H1 (cell line): ENCODE data around the gene MRPL32. TPM values are rescaled to one million over a fixed set of nuclear protein-coding genes. Genes with fewer than 3 reads are reported as not detected.

ENCODE experiments used
- CTCF ChIA-PET: fragments of 300-600 bp; sonication (Branson Sonifier 250); formaldehyde crosslinking; loops from one replicate; lab custom pipeline; 2021; ENCODE audit not compliant: partially characterized antibody; lab: Charles Lee
- POLR2A ChIA-PET: fragments of 300-600 bp; sonication (Branson Sonifier 250); formaldehyde crosslinking; loops from one replicate; lab custom pipeline; 2021; ENCODE audit warnings: inconsistent platforms; ENCODE audit not compliant: partially characterized antibody; lab: Charles Lee
- DNase-seq, 2 experiments: peaks; one replicate each; pipeline versions ENCODE4 v3.0.0 to v3.0.0-alpha.2; 2010 to 2022; ENCODE audit warnings: low spot score in 2 of 2, low read depth in 1 of 2, mixed read lengths in 1 of 2
- FAIRE-seq: peaks from 2 replicates; lab custom pipeline; 2011; peaks lifted over from hg19 to GRCh38; lab: Jason Lieb, UNC
- H2AFZ ChIP-seq: 2 replicates; pipeline ENCODE4 v1.8.1; 2012; ENCODE audit warnings: low read length, inconsistent platforms
- H2AK5ac ChIP-seq: 2 replicates; pipeline ENCODE4 v1.6.1; 2013; ENCODE audit warnings: low read depth, low read length
- H2BK120ac ChIP-seq: replicated peaks from 2 replicates; pipeline ENCODE3; 2013; ENCODE audit warnings: low read depth, low read length, inconsistent platforms
- H2BK12ac ChIP-seq: 2 replicates; pipeline ENCODE4 v1.6.1; 2013; ENCODE audit warnings: low read depth, low read length
- H2BK15ac ChIP-seq: 2 replicates; pipeline ENCODE4 v1.6.1; 2013; ENCODE audit warnings: low read length
- H2BK20ac ChIP-seq: 2 replicates; pipeline ENCODE4 v1.6.1; 2013; ENCODE audit warnings: low read length
- H2BK5ac ChIP-seq: 2 replicates; pipeline ENCODE4 v1.6.1; 2013; ENCODE audit warnings: low read depth, low read length
- H3K14ac ChIP-seq: 2 replicates; pipeline ENCODE4 v1.6.1; 2013; ENCODE audit warnings: inconsistent platforms; ENCODE audit not compliant: insufficient read length
- H3K18ac ChIP-seq: 2 replicates; pipeline ENCODE4 v1.6.1; 2013; ENCODE audit warnings: low read length; ENCODE audit errors: extremely low read depth
- H3K23ac ChIP-seq: 2 replicates; pipeline ENCODE4 v1.6.1; 2013; ENCODE audit warnings: inconsistent platforms; ENCODE audit not compliant: insufficient read length
- H3K23me2 ChIP-seq: 2 replicates; pipeline ENCODE4 v1.6.1; 2013; ENCODE audit warnings: low read depth, low read length
- H3K27ac ChIP-seq: 2 replicates; pipeline ENCODE4 v1.6.1; 2011; ENCODE audit warnings: low read depth, low read length, inconsistent platforms
- H3K27me3 ChIP-seq, 4 experiments: replicated peaks in 1 of 4; 1 replicate in 1 of 4; 2 replicates in 3 of 4; pipeline versions ENCODE4 v1.6.1 to v1.8.1; 2011 to 2013; ENCODE audit warnings: low read length in 3 of 4, mild to moderate bottlenecking in 3 of 4, inconsistent platforms in 2 of 4, mixed read lengths in 2 of 4, moderate library complexity in 1 of 4; ENCODE audit not compliant: control insufficient read depth in 3 of 4, insufficient read depth in 3 of 4; ENCODE audit errors: extremely low read depth in 1 of 4
- H3K36me3 ChIP-seq, 4 experiments: 2 replicates each; pipeline versions ENCODE4 v1.6.1 to v1.8.1; 2011 to 2013; ENCODE audit warnings: mild to moderate bottlenecking in 4 of 4, low read length in 3 of 4, moderate library complexity in 2 of 4, control low read depth in 1 of 4, inconsistent platforms in 1 of 4; ENCODE audit not compliant: insufficient read depth in 4 of 4, control insufficient read depth in 2 of 4
- H3K4ac ChIP-seq: replicated peaks from 2 replicates; pipeline ENCODE3; 2013; ENCODE audit warnings: low read length, low read depth, mixed read lengths, inconsistent platforms; ENCODE audit not compliant: insufficient read length
- H3K4me1 ChIP-seq, 4 experiments: replicated peaks in 1 of 4; 1 replicate in 1 of 4; 2 replicates in 3 of 4; pipeline versions ENCODE4 v1.6.1 to v1.8.1; 2011 to 2013; ENCODE audit warnings: low read length in 3 of 4, inconsistent platforms in 2 of 4, mixed read lengths in 1 of 4; ENCODE audit not compliant: insufficient read depth in 4 of 4, control insufficient read depth in 3 of 4
- H3K4me2 ChIP-seq, 2 experiments: 2 replicates each; pipeline versions ENCODE4 v1.6.1 to v1.8.1; 2011 to 2013; ENCODE audit warnings: low read depth in 2 of 2, low read length in 2 of 2, control low read depth in 1 of 2, inconsistent platforms in 1 of 2, mild to moderate bottlenecking in 1 of 2; ENCODE audit not compliant: insufficient read depth in 1 of 2
- H3K4me3 ChIP-seq, 4 experiments: fragments of 200-600, 300-600 bp in 1 of 4; sonication (generic), shearing (Covaris generic), sonication (Bioruptor Twin) in 1 of 4; 2 replicates each; pipeline versions ENCODE4 v1.5.1 to v1.8.1; 2011 to 2016; ENCODE audit warnings: low read length in 4 of 4, low read depth in 3 of 4, control low read depth in 2 of 4, inconsistent platforms in 2 of 4, mild to moderate bottlenecking in 2 of 4, mixed read lengths in 1 of 4, moderate library complexity in 1 of 4; ENCODE audit not compliant: insufficient read depth in 2 of 4; ENCODE audit errors: extremely low read depth in 1 of 4
- H3K56ac ChIP-seq: replicated peaks from 2 replicates; pipeline ENCODE3; 2013; ENCODE audit warnings: low read depth, mild to moderate bottlenecking, mixed read lengths, low read length, inconsistent platforms; ENCODE audit not compliant: insufficient read length
- H3K79me1 ChIP-seq: 2 replicates; pipeline ENCODE4 v1.6.1; 2013; ENCODE audit warnings: low read depth, low read length, control low read depth
- H3K79me2 ChIP-seq, 2 experiments: 2 replicates each; pipeline versions ENCODE4 v1.6.1 to v1.8.1; 2012 to 2013; ENCODE audit warnings: low read length in 2 of 2, mild to moderate bottlenecking in 2 of 2, inconsistent platforms in 1 of 2; ENCODE audit not compliant: insufficient read depth in 2 of 2, control insufficient read depth in 1 of 2
- H3K9ac ChIP-seq, 4 experiments: replicated peaks in 1 of 4; 1 replicate in 1 of 4; 2 replicates in 3 of 4; pipeline versions ENCODE4 v1.6.1 to v1.8.1; 2011 to 2013; ENCODE audit warnings: low read depth in 3 of 4, low read length in 3 of 4, control low read depth in 2 of 4, mild to moderate bottlenecking in 2 of 4, moderate library complexity in 2 of 4, inconsistent platforms in 1 of 4; ENCODE audit errors: extremely low read depth in 1 of 4
- H3K9me3 ChIP-seq, 2 experiments: 2 replicates each; pipeline versions ENCODE4 v1.6.1 to v1.8.1; 2012 to 2013; ENCODE audit warnings: mild to moderate bottlenecking in 2 of 2, moderate library complexity in 2 of 2, control low read depth in 1 of 2, inconsistent platforms in 1 of 2, low read depth in 1 of 2, low read length in 1 of 2, mixed read lengths in 1 of 2; ENCODE audit not compliant: insufficient read depth in 2 of 2
- H4K20me1 ChIP-seq, 2 experiments: replicated peaks in 1 of 2; 2 replicates each; pipeline versions ENCODE3 to v1.8.1; 2011 to 2013; ENCODE audit warnings: inconsistent platforms in 2 of 2, low read length in 2 of 2, mild to moderate bottlenecking in 1 of 2; ENCODE audit not compliant: insufficient read depth in 2 of 2, control insufficient read depth in 1 of 2
- H4K5ac ChIP-seq: 2 replicates; pipeline ENCODE4 v1.6.1; 2013; ENCODE audit warnings: low read length, low read depth, mixed read lengths, inconsistent platforms; ENCODE audit not compliant: insufficient read length
- H4K8ac ChIP-seq: 2 replicates; pipeline ENCODE4 v1.8.0; 2013; ENCODE audit warnings: mild to moderate bottlenecking, moderate library complexity, low read length, inconsistent platforms; ENCODE audit not compliant: insufficient read depth; ENCODE audit errors: extremely low read depth
- H4K91ac ChIP-seq: replicated peaks from 2 replicates; pipeline ENCODE3; 2013; ENCODE audit warnings: low read length, mixed read lengths, inconsistent platforms; ENCODE audit not compliant: insufficient read length
- BCL11A ChIP-seq, 2 experiments: IDR thresholded peaks; one replicate each; pipeline ENCODE4 v1.6.1; 2011; ENCODE audit warnings: low read depth in 2 of 2, low read length in 2 of 2, mild to moderate bottlenecking in 2 of 2
- BRCA1 ChIP-seq: IDR thresholded peaks from 2 replicates; pipeline ENCODE4 v1.6.1; 2012; ENCODE audit warnings: low read depth, low read length, improper control_type of control experiment
- CEBPB ChIP-seq: IDR thresholded peaks from 2 replicates; pipeline ENCODE4 v1.6.1; 2012; ENCODE audit warnings: low read depth, low read length
- EGR1 ChIP-seq: IDR thresholded peaks from 2 replicates; pipeline ENCODE4 v1.6.1; 2011; ENCODE audit warnings: low read depth, low read length, borderline replicate concordance
- POLR2A ChIP-seq, 2 experiments: IDR thresholded peaks; 1 replicate in 1 of 2; 2 replicates in 1 of 2; pipeline ENCODE4 v1.6.1; 2011; ENCODE audit warnings: low read depth in 2 of 2, low read length in 2 of 2, mild to moderate bottlenecking in 2 of 2; ENCODE audit errors: control extremely low read depth in 1 of 2
- SIRT6 ChIP-seq: IDR thresholded peaks from one replicate; pipeline ENCODE4 v1.7.1; 2012; ENCODE audit warnings: low read length, inconsistent platforms
- SIX5 ChIP-seq: IDR thresholded peaks from 2 replicates; pipeline ENCODE4 v1.6.1; 2011; ENCODE audit warnings: mild to moderate bottlenecking, low read depth, low read length
- WGBS, 2 experiments: shearing (Covaris generic) in 1 of 2; methylation state at CpG; one replicate each; pipeline versions ENCODE4 v1.1.6 to v1.1.7; 2013 to 2015; ENCODE audit warnings: low lambda C conversion rate in 2 of 2, mixed read lengths in 2 of 2, inconsistent platforms in 1 of 2, low coverage in 1 of 2, missing lambda C conversion rate in 1 of 2; ENCODE audit not compliant: insufficient replicate concordance in 2 of 2, insufficient coverage in 1 of 2, insufficient read length in 1 of 2; ENCODE audit errors: extremely low coverage in 1 of 2, missing lambda C conversion rate in 1 of 2; 5-methylcytosine and 5-hydroxymethylcytosine counted together
- polyA plus RNA-seq, 7 experiments: library from polyadenylated mRNA; depleted of rRNA in 3 of 7; stranded (reverse) in 5 of 7; unstranded in 2 of 7; fragments of >200 nt in 5 of 7; fragments of 200-250 nt in 2 of 7; gene quantifications; 1 replicate in 5 of 7; 2 replicates in 1 of 7; 4 replicates in 1 of 7; pipeline versions ENCODE4 v1.2.1 to v1.2.3, GENCODE V29; 2011 to 2013; ENCODE audit warnings: missing spikeins in 2 of 7, mixed read lengths in 2 of 7
- total RNA-seq: library from RNA; stranded (reverse); fragmentation: NEBNext Ultra II Directional; extraction: Animal tissue kit (Norgen Biotek cat#: 25700); gene quantifications from 2 replicates; pipeline ENCODE4 v1.2.1, GENCODE V29; 2021

Gene MRPL32
- total and polyA plus RNA-seq, 2 of the 8 experiments (the other 6 are each of a cell fraction or from before 2014, with no cell fraction given), result 50.9 to 97.2 TPM

DNA sequence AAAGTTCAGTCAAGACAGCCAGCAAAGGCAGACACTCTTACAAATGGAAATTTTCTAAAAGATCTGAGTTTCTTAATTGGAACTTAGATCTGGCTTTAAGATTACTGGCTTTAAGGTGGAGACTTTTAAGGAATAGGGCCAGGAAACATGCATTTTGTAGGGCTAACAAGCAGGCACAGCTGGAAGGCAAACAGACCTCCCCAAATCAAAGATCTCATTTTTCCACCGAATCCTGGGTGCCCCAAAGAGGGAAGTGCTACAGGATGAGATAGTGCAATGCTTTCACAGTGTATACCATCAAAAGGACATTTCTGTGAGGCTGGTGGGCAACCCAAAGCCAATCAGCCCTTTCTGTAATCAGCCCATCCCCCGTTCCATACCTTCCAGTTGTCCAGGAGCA, 27.4 kb downstream of the MRPL32 start:
- no peaks in the 10 kb centered on the region; a peak in 1 of 8 replicates for H3K36me3 ChIP-seq
- no peaks in the 10 kb centered on the region for H3K79me1 ChIP-seq
- no peak overlapping the region for H3K23ac ChIP-seq
- no peak for TF ChIP-seq CEBPB
- TF ChIP-seq POLR2A (IDR thresholded peaks at IDR 0.05; ENCODE audit: control extremely low read depth in 1 of 2, low read depth in 2 of 2, low read length in 2 of 2), result no peak
- no peak for TF ChIP-seq EGR1
- TF ChIP-seq BCL11A (IDR thresholded peaks at IDR 0.05; ENCODE audit: low read depth in 2 of 2, low read length in 2 of 2), result no peak
- TF ChIP-seq BRCA1, result no peak
- no peak for TF ChIP-seq SIRT6
- TF ChIP-seq SIX5, result no peak
- no peaks in the 10 kb centered on the region for H3K4me1 ChIP-seq
- no peak overlapping the region for H3K9ac ChIP-seq
- WGBS, 2 experiments, result 97% methylated on average over 2 of the region's 2 CpGs; no CpG with 5 or more reads in 1 of the 2 experiments
- H3K27me3 ChIP-seq, result no peaks in the 10 kb centered on the region
- POLR2A ChIA-PET, result interaction anchor here (0.9 kb wide), 1 partner anchor 18 kb away, joined by 3 read pairs; no protein-coding TSS in a partner anchor
- H3K4me3 ChIP-seq, result no peak overlapping the region
- no peak overlapping the region for H3K56ac ChIP-seq
- CTCF ChIA-PET, result interaction anchor here (0.8 to 4.1 kb wide), 4 partner anchors 18 to 302 kb away, joined by 3 to 22 read pairs (median 4); no protein-coding TSS in a partner anchor
- H2AFZ ChIP-seq, result no peak overlapping the region
- DNase-seq (no peak), FAIRE-seq (no peak)
- H3K14ac ChIP-seq, result no peak overlapping the region
- H2AK5ac ChIP-seq, result no peak overlapping the region
- H4K20me1 ChIP-seq, result no peaks in the 10 kb centered on the region
- no peak overlapping the region for H3K4ac ChIP-seq
- H3K79me2 ChIP-seq, result no peaks in the 10 kb centered on the region
- no peak overlapping the region for H2BK15ac ChIP-seq
- H3K4me2 ChIP-seq, result no peak overlapping the region
- H2BK12ac ChIP-seq, result no peak overlapping the region
- no peak overlapping the region for H2BK5ac ChIP-seq
- H3K18ac ChIP-seq, result no peak overlapping the region
- no peak overlapping the region for H4K5ac ChIP-seq
- no peak overlapping the region for H4K91ac ChIP-seq
- peaks cover 12 to 27% of the 10 kb centered on the region in 2 experiments; a peak in 3 of 4 replicates for H3K9me3 ChIP-seq
- H3K23me2 ChIP-seq, result peaks cover 2% of the 10 kb centered on the region; the same call in 1 of the 2 replicates
- H2BK20ac ChIP-seq, result no peak overlapping the region
- no peak overlapping the region for H2BK120ac ChIP-seq
- no peak overlapping the region for H3K27ac ChIP-seq
- no peak overlapping the region for H4K8ac ChIP-seq
